Esophagus squamous epithelium (tissue), 4 donors: Measurements from ENCODE around the gene SH3PXD2B.

Experiments used
- POLR2A ChIP-seq, 4 donors: fragments of 450-650 bp; IDR thresholded peaks; one replicate each; pipeline ENCODE4 v1.6.1; 2017; ENCODE audit warnings: antibody characterized with exemption in 4 of 4, mild to moderate bottlenecking in 4 of 4, moderate library complexity in 3 of 4
- TF ChIP-seq, protein P1 (sequence below), 6 experiments: fragments of 450-650 bp in 4 of 6; fragments of 200-600 bp in 2 of 6; sonication (generic) in 2 of 6; IDR thresholded peaks; one replicate each; pipeline ENCODE4 v1.5.1; 2016 to 2019; ENCODE audit warnings: antibody characterized with exemption in 6 of 6, mild to moderate bottlenecking in 4 of 6, moderate library complexity in 4 of 6

DNA sequence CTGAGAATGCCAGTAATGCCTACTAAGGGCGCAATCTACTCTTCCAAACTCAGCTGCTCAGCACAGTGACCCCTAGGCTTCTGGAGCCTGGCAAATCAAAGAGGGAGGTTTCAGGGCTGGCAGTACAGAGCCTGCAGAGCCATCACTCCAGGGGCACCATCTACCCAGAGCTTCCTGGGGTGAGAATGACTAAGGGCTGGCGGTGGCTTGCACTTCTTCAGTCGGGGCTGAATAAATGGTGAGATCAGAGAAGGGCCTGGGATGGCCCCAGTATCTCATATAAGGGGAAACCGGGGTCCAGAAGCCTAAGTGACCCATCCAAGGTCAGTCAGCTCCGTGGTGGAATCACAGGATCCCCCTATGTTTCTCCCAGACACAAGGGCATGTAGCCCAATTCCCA, 5.3 kb downstream of the SH3PXD2B start:
- TF ChIP-seq, protein P1, sequence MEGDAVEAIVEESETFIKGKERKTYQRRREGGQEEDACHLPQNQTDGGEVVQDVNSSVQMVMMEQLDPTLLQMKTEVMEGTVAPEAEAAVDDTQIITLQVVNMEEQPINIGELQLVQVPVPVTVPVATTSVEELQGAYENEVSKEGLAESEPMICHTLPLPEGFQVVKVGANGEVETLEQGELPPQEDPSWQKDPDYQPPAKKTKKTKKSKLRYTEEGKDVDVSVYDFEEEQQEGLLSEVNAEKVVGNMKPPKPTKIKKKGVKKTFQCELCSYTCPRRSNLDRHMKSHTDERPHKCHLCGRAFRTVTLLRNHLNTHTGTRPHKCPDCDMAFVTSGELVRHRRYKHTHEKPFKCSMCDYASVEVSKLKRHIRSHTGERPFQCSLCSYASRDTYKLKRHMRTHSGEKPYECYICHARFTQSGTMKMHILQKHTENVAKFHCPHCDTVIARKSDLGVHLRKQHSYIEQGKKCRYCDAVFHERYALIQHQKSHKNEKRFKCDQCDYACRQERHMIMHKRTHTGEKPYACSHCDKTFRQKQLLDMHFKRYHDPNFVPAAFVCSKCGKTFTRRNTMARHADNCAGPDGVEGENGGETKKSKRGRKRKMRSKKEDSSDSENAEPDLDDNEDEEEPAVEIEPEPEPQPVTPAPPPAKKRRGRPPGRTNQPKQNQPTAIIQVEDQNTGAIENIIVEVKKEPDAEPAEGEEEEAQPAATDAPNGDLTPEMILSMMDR (IDR thresholded peaks at IDR 0.05) = no peak
- TF ChIP-seq POLR2A (IDR thresholded peaks at IDR 0.05) = no peak
